ENCODE results near the gene ENOX1. TPM values are rescaled to one million over a fixed set of nuclear protein-coding genes. Genes with fewer than 3 reads are reported as not detected.

The ENOX1 gene
- total and polyA plus RNA-seq, 2 of the 8 experiments (the other 6 are each of a cell fraction or from before 2014, with no cell fraction given): 0.23 to 0.37 TPM

DNA sequence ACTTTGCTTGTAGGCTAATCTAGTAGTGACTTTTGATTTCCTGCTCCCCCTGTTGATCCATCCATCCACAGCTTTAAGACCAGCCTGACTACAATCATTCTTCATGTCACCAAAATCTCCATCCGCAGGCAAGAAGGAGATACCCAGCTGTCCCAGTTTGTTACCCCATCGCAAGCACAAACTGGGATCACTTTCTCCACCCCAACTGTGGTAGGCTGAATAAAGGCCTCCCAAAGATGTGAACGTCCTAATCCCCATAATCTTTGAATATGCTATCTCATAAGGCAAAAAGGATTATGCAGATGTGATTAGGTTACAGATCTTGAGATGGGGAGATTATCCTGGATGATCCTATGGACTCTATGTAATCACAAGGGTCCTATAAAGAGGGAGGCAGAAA lies 202.0 kb downstream of the ENOX1 start (continued):
- TF ChIP-seq, protein P1, sequence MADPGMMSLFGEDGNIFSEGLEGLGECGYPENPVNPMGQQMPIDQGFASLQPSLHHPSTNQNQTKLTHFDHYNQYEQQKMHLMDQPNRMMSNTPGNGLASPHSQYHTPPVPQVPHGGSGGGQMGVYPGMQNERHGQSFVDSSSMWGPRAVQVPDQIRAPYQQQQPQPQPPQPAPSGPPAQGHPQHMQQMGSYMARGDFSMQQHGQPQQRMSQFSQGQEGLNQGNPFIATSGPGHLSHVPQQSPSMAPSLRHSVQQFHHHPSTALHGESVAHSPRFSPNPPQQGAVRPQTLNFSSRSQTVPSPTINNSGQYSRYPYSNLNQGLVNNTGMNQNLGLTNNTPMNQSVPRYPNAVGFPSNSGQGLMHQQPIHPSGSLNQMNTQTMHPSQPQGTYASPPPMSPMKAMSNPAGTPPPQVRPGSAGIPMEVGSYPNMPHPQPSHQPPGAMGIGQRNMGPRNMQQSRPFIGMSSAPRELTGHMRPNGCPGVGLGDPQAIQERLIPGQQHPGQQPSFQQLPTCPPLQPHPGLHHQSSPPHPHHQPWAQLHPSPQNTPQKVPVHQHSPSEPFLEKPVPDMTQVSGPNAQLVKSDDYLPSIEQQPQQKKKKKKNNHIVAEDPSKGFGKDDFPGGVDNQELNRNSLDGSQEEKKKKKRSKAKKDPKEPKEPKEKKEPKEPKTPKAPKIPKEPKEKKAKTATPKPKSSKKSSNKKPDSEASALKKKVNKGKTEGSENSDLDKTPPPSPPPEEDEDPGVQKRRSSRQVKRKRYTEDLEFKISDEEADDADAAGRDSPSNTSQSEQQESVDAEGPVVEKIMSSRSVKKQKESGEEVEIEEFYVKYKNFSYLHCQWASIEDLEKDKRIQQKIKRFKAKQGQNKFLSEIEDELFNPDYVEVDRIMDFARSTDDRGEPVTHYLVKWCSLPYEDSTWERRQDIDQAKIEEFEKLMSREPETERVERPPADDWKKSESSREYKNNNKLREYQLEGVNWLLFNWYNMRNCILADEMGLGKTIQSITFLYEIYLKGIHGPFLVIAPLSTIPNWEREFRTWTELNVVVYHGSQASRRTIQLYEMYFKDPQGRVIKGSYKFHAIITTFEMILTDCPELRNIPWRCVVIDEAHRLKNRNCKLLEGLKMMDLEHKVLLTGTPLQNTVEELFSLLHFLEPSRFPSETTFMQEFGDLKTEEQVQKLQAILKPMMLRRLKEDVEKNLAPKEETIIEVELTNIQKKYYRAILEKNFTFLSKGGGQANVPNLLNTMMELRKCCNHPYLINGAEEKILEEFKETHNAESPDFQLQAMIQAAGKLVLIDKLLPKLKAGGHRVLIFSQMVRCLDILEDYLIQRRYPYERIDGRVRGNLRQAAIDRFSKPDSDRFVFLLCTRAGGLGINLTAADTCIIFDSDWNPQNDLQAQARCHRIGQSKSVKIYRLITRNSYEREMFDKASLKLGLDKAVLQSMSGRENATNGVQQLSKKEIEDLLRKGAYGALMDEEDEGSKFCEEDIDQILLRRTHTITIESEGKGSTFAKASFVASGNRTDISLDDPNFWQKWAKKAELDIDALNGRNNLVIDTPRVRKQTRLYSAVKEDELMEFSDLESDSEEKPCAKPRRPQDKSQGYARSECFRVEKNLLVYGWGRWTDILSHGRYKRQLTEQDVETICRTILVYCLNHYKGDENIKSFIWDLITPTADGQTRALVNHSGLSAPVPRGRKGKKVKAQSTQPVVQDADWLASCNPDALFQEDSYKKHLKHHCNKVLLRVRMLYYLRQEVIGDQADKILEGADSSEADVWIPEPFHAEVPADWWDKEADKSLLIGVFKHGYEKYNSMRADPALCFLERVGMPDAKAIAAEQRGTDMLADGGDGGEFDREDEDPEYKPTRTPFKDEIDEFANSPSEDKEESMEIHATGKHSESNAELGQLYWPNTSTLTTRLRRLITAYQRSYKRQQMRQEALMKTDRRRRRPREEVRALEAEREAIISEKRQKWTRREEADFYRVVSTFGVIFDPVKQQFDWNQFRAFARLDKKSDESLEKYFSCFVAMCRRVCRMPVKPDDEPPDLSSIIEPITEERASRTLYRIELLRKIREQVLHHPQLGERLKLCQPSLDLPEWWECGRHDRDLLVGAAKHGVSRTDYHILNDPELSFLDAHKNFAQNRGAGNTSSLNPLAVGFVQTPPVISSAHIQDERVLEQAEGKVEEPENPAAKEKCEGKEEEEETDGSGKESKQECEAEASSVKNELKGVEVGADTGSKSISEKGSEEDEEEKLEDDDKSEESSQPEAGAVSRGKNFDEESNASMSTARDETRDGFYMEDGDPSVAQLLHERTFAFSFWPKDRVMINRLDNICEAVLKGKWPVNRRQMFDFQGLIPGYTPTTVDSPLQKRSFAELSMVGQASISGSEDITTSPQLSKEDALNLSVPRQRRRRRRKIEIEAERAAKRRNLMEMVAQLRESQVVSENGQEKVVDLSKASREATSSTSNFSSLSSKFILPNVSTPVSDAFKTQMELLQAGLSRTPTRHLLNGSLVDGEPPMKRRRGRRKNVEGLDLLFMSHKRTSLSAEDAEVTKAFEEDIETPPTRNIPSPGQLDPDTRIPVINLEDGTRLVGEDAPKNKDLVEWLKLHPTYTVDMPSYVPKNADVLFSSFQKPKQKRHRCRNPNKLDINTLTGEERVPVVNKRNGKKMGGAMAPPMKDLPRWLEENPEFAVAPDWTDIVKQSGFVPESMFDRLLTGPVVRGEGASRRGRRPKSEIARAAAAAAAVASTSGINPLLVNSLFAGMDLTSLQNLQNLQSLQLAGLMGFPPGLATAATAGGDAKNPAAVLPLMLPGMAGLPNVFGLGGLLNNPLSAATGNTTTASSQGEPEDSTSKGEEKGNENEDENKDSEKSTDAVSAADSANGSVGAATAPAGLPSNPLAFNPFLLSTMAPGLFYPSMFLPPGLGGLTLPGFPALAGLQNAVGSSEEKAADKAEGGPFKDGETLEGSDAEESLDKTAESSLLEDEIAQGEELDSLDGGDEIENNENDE (IDR thresholded peaks at IDR 0.05; ENCODE audit: insufficient replicate concordance, low read length): no peak
- TF ChIP-seq BCL11A (IDR thresholded peaks at IDR 0.05; ENCODE audit: low read depth in 2 of 2, low read length in 2 of 2) (no peak), CEBPB (IDR thresholded peaks at IDR 0.05; ENCODE audit: low read depth, low read length) (no peak), HDAC2 (IDR thresholded peaks at IDR 0.05; ENCODE audit: borderline replicate concordance in 1 of 2, low read depth in 2 of 2, low read length in 2 of 2) (no peak), NANOG (IDR thresholded peaks at IDR 0.05; ENCODE audit: insufficient read depth, low read depth, low read length, poor library complexity, severe bottlenecking) (no peak), SIX5 (IDR thresholded peaks at IDR 0.05; ENCODE audit: low read depth, low read length) (no peak), POLR2A (IDR thresholded peaks at IDR 0.05; ENCODE audit: control extremely low read depth in 1 of 2, low read depth in 2 of 2, low read length in 2 of 2) (no peak), EP300 (IDR thresholded peaks at IDR 0.05; ENCODE audit: borderline replicate concordance in 1 of 2, low read depth in 2 of 2, low read length in 2 of 2) (no peak)
- TF ChIP-seq, protein P2, sequence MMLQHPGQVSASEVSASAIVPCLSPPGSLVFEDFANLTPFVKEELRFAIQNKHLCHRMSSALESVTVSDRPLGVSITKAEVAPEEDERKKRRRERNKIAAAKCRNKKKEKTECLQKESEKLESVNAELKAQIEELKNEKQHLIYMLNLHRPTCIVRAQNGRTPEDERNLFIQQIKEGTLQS (IDR thresholded peaks at IDR 0.05; ENCODE audit: insufficient read depth, low read depth, low read length): no peak

All from H1 (cell line).